OCI-LY1 (cell line): ENCODE results near the gene FASTKD1.

Source experiments
- EZH2 ChIP-seq: fragments of 200-600 bp; sonication (generic), shearing (Covaris generic); IDR thresholded peaks from 2 replicates; pipeline ENCODE4 v1.8.0; 2017; ENCODE audit warnings: borderline replicate concordance, mixed run types, mild to moderate bottlenecking, antibody characterized with exemption, low read length, moderate library complexity, mixed read lengths
- TF ChIP-seq, protein P1 (sequence below): fragments of 200-600 bp; sonication (generic), shearing (Covaris generic); IDR thresholded peaks from 2 replicates; pipeline ENCODE4 v1.5.1; 2017; ENCODE audit warnings: mild to moderate bottlenecking, antibody characterized with exemption, low read length, moderate library complexity, mixed read lengths

GRCh38 chr2:169542433-169542832 is 31.2 kb downstream of the FASTKD1 start:
- TF ChIP-seq, protein P1, sequence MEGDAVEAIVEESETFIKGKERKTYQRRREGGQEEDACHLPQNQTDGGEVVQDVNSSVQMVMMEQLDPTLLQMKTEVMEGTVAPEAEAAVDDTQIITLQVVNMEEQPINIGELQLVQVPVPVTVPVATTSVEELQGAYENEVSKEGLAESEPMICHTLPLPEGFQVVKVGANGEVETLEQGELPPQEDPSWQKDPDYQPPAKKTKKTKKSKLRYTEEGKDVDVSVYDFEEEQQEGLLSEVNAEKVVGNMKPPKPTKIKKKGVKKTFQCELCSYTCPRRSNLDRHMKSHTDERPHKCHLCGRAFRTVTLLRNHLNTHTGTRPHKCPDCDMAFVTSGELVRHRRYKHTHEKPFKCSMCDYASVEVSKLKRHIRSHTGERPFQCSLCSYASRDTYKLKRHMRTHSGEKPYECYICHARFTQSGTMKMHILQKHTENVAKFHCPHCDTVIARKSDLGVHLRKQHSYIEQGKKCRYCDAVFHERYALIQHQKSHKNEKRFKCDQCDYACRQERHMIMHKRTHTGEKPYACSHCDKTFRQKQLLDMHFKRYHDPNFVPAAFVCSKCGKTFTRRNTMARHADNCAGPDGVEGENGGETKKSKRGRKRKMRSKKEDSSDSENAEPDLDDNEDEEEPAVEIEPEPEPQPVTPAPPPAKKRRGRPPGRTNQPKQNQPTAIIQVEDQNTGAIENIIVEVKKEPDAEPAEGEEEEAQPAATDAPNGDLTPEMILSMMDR, result no peak
- no peak for TF ChIP-seq EZH2
